Neural progenitor cell (in vitro differentiated cells): Measurements from ENCODE around the gene RHNO1.

Source experiments
- EZH2 ChIP-seq: fragments of 200-600 bp; sonication (generic); IDR thresholded peaks from 2 replicates; pipeline ENCODE4 v1.6.1; 2017; ENCODE audit warnings: antibody characterized with exemption, mild to moderate bottlenecking, moderate library complexity
- TF ChIP-seq, protein P1 (sequence below): fragments of 200-600 bp; sonication (generic); IDR thresholded peaks from 2 replicates; pipeline ENCODE4 v1.5.1; 2017; ENCODE audit warnings: antibody characterized with exemption, mild to moderate bottlenecking

DNA sequence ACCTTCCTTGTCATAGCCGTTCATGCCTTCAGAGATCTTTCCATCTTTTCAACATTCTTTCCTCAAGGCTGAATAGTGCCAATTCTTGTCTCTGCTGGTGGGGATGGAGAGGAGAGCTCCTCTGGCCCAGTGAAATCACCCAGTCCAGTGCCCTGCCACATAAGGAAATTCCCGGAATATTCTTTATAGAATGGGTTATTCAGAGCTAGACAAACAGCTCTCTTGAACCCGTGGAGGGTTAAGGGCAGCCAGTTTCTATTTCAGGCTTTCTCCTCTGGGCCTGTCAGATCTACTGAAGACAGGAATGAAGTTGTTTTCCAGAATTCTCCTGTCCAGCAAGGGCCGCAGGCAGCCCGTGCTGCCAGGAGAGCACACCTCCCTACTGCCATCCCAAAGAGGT lies 34.1 kb upstream of the RHNO1 start:
- TF ChIP-seq, protein P1, sequence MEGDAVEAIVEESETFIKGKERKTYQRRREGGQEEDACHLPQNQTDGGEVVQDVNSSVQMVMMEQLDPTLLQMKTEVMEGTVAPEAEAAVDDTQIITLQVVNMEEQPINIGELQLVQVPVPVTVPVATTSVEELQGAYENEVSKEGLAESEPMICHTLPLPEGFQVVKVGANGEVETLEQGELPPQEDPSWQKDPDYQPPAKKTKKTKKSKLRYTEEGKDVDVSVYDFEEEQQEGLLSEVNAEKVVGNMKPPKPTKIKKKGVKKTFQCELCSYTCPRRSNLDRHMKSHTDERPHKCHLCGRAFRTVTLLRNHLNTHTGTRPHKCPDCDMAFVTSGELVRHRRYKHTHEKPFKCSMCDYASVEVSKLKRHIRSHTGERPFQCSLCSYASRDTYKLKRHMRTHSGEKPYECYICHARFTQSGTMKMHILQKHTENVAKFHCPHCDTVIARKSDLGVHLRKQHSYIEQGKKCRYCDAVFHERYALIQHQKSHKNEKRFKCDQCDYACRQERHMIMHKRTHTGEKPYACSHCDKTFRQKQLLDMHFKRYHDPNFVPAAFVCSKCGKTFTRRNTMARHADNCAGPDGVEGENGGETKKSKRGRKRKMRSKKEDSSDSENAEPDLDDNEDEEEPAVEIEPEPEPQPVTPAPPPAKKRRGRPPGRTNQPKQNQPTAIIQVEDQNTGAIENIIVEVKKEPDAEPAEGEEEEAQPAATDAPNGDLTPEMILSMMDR, result no peak
- no peak for TF ChIP-seq EZH2
